HG02870 (cell line): ENCODE results near the gene TMEM178A.

Experiments used
- ATAC-seq: cut with Tn5 transposase; IDR thresholded peaks from one replicate; pipeline ENCODE4 v1.9.1; 2021; ENCODE audit warnings: mild to moderate bottlenecking, moderate library complexity; ENCODE audit not compliant: unreplicated experiment

Gene TMEM178A

GRCh38 chr2:39673018-39673417, 7.3 kb downstream of the TMEM178A start:
- no peak for ATAC-seq

DNA sequence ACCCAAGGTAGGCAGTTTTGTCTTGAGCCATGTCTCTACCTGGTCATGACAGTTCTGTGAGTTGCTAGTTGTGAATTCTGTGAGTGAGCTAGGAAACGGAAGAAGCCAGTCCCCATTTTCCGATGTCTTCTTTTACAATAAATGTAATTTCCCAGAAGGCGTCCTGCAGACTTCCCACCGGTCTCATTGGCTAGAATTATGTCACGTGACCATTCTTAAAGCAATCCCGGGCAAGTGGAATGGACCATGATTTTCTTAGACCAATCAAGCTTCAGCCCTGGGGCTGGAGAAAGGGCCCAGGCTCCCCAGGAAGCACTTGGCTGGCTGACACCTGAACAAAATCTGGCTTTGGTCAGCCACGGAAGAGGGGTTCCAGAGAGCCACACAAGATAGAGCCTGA, 10.6 kb downstream of the TMEM178A start:
- ATAC-seq, result no peak

- ATAC-seq, result no peak
These were observed 12.5 kb downstream of the TMEM178A start for GRCh38 chr2:39678170-39678569.

GRCh38 chr2:39679805-39680204, 14.1 kb downstream of the TMEM178A start:
- no peak for ATAC-seq

- ATAC-seq, result no peak
These were observed 16.5 kb downstream of the TMEM178A start for GRCh38 chr2:39682066-39682692.

GRCh38 chr2:39683022-39683699, 17.4 kb downstream of the TMEM178A start:
- no peak for ATAC-seq

DNA sequence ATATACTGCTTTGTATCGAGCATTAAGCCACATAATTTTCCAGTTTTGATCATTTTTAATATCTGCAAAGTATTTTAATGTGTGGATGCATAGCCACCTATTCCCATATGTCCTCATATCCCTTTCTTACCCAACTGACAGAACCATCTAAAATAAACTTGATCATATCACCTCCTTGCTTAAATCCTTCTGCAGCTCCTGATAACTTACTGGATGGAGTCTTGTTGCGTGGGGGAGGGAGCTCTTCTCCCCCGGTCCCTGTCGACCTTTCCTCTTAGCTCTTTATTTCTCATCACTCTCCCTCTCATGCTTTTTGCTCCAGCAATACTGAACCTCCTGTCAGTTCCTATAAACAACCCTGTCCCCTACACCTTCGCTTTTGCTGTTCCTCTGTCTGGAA, 18.7 kb downstream of the TMEM178A start:
- no peak for ATAC-seq

DNA sequence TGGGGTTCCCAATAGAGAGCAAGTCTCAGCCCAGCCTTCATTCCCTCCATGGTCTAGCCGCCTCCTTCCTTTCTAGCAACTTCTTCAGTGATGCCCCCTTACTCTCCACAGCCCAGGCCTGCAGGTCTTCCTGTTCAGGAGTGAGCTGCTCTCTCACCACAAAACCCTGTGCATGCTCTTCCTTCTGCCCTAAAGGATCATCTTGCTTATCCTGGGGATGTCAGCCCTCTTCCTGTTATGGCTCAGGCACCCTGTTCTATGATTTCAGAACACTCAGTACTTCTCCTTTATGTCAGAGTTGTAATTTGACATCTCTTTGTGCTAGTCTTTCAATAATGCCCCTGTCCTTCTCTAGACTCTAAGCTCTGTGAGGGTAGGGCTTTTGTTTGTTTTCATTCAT, 19.4 kb downstream of the TMEM178A start:
- ATAC-seq, result no peak

GRCh38 chr2:39686456-39686855, 20.7 kb downstream of the TMEM178A start:
- no peak for ATAC-seq

- no peak for ATAC-seq
These were observed 22.5 kb downstream of the TMEM178A start for GRCh38 chr2:39688181-39688580.

- no peak for ATAC-seq
These were observed 23.6 kb downstream of the TMEM178A start for GRCh38 chr2:39689272-39689841.

GRCh38 chr2:39689876-39690275, 24.2 kb downstream of the TMEM178A start:
- no peak for ATAC-seq

DNA sequence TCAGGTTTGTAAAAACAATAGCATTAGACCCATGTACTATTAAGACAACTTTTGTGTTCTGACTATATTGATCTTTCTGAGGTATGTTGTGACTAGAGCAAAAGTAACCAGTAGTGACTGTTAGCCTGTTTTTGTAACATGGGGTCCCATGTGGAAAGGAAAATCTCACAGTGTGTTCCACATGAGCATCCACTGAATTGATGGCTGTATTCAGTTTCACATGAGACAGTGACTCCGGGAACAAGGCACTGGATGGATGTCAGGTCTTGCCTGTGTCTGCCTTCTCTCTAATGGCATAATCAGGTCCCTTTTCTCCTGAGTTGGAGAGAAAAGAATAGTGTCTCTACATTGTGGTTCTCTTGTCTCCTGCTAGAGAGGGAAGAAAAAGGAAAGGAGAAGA, 27.5 kb downstream of the TMEM178A start:
- ATAC-seq, result no peak

GRCh38 chr2:39696101-39696553, 30.4 kb downstream of the TMEM178A start:
- no peak for ATAC-seq

DNA sequence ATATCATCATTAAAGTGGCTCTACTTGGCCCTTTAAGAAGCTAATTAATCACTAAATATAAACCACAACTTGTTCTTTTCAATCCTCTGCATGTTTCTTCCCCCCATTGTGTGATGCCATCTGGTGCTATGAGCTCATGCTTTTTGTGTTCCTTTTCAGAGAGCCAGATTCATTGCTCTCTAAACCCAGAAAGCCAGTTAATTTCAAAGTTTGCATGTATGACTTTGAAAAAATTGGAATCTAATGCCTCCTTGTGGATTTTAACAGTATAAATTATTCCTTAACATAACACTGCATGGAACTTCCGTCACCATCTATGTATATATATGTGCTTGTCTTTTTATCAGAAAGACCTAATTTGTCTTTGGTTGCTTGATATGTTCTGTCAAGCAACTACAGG, 31.1 kb downstream of the TMEM178A start:
- ATAC-seq, result no peak

- ATAC-seq, result no peak
These were observed 31.7 kb downstream of the TMEM178A start for GRCh38 chr2:39697454-39697853.

GRCh38 chr2:39701137-39701536, 35.4 kb downstream of the TMEM178A start:
- ATAC-seq, result no peak

DNA sequence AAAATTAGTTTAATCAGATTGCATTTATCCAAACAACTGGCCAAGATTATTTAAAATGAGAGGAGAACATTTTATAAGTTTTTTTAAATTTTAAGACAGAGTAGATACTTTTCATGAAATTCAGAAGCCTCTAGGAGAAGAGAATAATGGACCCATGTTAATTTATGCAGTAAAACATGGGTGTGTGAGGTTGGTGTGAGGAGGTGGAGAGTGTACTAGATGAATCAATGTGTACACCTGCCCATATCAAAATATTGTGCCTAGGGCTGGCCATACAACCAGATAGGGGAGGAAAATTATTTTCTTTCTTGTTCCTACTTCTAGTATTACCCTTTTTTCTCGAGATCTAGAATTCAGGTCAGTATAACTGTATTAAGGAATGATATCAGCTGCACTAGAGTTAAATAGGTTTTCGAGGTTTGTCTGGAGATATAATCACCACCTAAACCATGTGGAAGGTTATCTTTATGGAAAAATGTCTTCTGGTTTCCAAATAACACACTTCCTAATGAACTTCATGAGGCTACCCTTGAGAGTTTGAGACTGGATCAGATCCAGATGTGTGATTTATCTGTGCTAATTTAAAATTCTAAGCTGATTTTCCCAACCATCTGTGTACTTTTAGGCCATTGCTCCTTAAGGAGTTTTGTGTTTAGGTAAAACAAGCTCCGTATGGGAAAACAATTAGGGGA, 37.6 kb downstream of the TMEM178A start:
- ATAC-seq, result no peak

- no peak for ATAC-seq
These were observed 38.8 kb downstream of the TMEM178A start for GRCh38 chr2:39704540-39704939.

GRCh38 chr2:39705638-39706037, 39.9 kb downstream of the TMEM178A start:
- no peak for ATAC-seq

DNA sequence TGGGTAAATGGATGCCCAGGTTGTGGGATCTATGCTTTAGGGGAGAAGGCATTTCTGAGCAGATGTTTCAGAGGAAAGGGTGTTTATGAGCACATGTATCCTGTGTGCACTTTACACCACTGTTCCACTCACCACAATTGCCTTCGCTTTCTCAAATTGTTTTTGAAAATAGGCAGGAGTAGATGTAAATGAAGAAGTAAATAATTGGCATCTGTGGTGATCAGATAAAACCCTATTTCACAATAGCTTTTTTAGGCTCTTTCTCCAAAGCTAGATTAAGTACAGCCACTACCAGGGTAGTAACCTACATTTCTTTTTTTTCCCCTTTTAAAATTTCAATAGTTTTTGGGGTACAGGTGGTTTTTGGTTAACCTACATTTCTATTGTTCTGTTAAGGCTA, 40.6 kb downstream of the TMEM178A start:
- ATAC-seq, result no peak

DNA sequence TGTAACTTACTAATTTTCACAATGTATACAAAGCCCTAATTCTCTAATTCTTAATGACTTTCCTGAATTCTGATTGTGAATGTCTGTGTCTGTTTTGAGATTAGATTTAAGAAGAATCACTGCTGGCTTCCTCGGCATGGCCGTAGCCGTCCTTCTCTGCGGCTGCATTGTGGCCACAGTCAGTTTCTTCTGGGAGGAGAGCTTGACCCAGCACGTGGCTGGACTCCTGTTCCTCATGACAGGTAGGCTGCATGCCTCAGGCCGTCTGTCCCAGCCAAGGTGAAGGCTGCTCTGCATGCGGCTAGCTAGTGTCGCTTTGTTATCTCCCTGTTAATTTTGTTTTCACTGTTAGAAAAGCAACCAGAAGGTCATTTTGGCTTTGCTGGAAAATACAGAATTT, 41.2 kb downstream of the TMEM178A start:
- ATAC-seq, result no peak
